GM06990 (cell line): ENCODE results near the gene CARHSP1.

ENCODE experiments used
- DNase-seq: peaks from one replicate; pipeline ENCODE4 v3.0.0-alpha.2; 2011; ENCODE audit not compliant: insufficient read length; ENCODE audit errors: extremely low read depth
- H3K27me3 ChIP-seq: replicated peaks from 2 replicates; pipeline ENCODE4 v1.6.0; 2011; ENCODE audit warnings: low read length; ENCODE audit not compliant: control insufficient read depth, insufficient read depth
- H3K36me3 ChIP-seq: 2 replicates; pipeline ENCODE4 v1.5.1; 2011; ENCODE audit warnings: low read length; ENCODE audit not compliant: control insufficient read depth, insufficient read depth
- H3K4me3 ChIP-seq: replicated peaks from 2 replicates; pipeline ENCODE4 v1.5.1; 2011; ENCODE audit warnings: low read depth, mild to moderate bottlenecking, control low read depth, low read length
- CTCF ChIP-seq: IDR thresholded peaks from 2 replicates; pipeline ENCODE4 v1.5.1; 2011; ENCODE audit warnings: low read length, control low read depth, mild to moderate bottlenecking, inconsistent platforms; ENCODE audit not compliant: insufficient read depth, poor library complexity, severe bottlenecking

The CARHSP1 gene

DNA sequence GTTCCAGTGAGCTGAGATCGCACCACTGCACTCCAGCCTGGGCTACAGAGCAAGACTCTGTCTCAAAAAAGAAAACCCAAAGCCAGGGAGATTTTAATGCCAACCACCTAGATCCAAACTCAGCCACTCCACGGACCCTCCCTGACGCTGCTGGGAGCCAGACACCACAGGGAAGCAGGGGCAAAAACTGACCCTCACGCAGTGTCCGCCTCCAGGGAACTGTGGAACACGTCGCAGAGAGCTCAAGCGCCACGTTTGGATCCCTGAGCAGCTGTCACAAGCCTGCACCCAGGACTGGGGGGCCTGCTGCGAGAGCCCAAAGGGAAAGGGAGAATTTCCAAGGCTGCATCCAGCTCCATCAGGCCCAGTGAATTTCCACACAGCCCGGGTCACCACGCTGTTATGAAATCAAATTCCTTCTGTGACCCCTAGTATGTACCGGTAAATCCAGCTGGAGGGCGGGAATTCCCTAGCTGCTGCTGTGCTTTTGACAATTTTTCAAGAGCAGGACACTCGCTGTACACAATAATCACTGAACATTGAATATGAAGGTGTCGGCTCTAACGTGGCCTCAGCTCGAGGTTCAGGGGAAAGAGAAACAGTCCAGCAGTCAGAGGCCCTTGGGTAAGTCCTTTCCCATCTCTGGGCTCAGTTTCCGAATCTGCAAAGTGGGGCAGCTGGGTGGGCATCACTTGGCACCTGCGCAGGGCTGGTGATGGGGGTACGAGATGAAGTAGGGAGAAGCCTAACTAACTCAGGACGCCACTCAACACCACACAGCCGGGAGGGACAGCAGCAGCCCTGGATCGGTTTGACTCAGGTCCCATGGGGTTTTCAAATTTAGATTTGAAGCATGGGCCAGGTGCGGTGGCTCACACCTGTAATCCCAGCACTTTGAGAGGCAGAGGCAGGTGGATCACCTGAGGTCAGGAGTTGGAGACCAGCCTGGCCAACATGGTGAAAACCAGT, 8.6 kb downstream of the CARHSP1 start:
- no peak for TF ChIP-seq CTCF
- Histone ChIP-seq H3K27me3 (no peaks in the 10 kb centered on the region), H3K36me3 (peaks cover 17% of the 10 kb centered on the region), H3K4me3 (no peak overlapping the region)
- no peak for DNase-seq

- H3K4me3 ChIP-seq: no peak overlapping the region
- peaks cover 21% of the 10 kb centered on the region for H3K36me3 ChIP-seq
- no peak for DNase-seq
- TF ChIP-seq CTCF: no peak
- no peaks in the 10 kb centered on the region for H3K27me3 ChIP-seq
Measured at GRCh38 chr16:8858994-8859912, 9.6 kb downstream of the CARHSP1 start.

DNA sequence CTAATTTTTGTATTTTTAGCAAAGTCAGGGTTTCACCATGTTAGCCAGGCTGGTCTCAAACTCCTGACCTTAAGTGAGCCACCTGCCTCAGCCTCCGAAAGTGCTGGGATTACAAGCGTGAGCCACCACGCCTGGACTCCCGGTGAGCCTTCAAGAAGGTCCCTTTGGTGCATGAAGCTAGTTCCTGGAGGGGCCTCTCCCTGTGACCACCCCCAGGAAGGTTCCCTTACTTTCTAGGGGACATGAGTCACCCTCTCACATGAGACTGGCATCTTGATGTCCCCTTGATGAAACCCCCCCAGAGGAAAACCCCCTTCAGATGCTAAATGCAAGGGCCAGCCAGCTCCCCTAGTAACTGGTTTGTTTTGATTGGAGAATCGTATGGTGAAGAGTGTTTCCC, 12.8 kb downstream of the CARHSP1 start:
- DNase-seq: no peak
- Histone ChIP-seq H3K36me3 (peaks cover 30% of the 10 kb centered on the region), H3K4me3 (no peak overlapping the region), H3K27me3 (no peaks in the 10 kb centered on the region)
- TF ChIP-seq CTCF: no peak

DNA sequence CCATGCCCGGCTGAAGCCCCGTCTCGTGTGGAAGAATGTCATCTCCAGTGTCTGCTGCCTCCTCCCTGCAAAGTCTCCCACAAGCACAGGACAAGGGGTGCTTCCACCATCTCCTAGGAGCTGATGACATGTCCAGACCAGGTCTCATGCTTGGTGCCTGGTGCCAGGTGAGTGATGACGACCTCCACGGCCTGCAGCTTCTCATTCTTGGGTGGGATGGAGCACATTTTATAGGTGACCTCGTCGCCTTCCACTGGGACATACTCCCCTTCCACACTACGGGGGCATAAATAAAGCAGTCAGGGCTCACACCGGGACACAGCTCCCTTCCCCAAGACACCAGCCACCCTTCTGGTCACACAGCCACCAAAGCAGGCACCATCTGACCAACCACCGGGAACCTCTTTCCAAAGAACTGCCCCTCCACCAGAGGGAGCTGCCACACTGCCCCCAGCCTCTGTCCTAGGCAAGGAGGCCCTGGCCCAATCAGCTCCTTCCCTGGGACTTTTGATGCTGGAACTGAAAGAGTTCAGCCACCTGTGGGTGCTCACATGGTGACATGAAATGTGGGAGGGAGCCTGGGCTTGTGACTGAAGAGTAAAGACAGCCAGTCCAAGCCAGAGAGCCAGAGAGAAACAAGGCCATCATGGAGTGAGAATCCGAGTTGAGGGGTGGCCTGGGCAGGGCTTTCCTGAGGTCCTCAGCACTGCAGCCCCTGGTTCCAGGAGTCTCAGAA, 13.6 kb downstream of the CARHSP1 start:
- TF ChIP-seq CTCF: peak; percentile 18
- Histone ChIP-seq H3K4me3 (no peak overlapping the region), H3K27me3 (no peaks in the 10 kb centered on the region), H3K36me3 (peaks cover 35% of the 10 kb centered on the region)
- DNase-seq: no peak

DNA sequence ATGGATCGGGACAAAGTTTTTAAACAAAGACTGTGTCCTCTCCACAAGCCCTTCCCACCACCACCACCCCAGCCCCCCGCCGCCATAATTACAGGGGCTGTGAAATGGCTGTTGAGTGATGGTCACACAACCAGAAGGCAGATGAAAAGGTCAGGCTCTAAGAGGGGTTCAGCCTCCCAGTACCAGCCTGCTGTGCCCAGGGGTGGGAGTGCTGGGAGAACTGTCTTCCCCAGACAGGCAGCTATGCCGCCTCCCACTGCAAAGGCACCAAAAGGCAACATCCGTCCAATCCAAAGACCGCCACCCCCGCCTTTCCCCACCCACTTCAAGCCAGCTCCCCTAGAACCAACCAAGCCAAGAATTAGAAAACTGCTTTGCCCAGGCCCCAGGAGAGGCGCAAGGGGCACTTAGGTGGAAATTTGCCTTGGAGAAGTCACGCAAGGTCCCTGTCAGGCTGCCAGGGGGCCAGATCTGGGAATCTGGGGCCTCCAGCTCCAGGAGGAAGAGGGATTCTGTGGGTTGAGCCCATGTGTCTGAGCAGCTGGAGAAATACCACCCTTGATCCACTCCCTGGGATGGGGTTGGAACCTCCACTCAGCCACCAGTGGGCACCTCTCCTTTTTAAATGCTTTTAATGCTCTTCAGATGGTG, 14.4 kb downstream of the CARHSP1 start:
- no peak for TF ChIP-seq CTCF
- no peak for DNase-seq
- Histone ChIP-seq H3K27me3 (no peaks in the 10 kb centered on the region), H3K36me3 (peaks cover 42% of the 10 kb centered on the region), H3K4me3 (no peak overlapping the region)
